HG03135 (cell line): ENCODE data around the gene CFAP161.

ENCODE experiments used
- ATAC-seq: cut with Tn5 transposase; IDR thresholded peaks from one replicate; pipeline ENCODE4 v1.9.1; 2021; ENCODE audit warnings: mild to moderate bottlenecking, moderate library complexity; ENCODE audit not compliant: unreplicated experiment

Gene CFAP161

GRCh38 chr15:81182031-81182755 lies 48.1 kb downstream of the CFAP161 start:
- no peak for ATAC-seq

DNA sequence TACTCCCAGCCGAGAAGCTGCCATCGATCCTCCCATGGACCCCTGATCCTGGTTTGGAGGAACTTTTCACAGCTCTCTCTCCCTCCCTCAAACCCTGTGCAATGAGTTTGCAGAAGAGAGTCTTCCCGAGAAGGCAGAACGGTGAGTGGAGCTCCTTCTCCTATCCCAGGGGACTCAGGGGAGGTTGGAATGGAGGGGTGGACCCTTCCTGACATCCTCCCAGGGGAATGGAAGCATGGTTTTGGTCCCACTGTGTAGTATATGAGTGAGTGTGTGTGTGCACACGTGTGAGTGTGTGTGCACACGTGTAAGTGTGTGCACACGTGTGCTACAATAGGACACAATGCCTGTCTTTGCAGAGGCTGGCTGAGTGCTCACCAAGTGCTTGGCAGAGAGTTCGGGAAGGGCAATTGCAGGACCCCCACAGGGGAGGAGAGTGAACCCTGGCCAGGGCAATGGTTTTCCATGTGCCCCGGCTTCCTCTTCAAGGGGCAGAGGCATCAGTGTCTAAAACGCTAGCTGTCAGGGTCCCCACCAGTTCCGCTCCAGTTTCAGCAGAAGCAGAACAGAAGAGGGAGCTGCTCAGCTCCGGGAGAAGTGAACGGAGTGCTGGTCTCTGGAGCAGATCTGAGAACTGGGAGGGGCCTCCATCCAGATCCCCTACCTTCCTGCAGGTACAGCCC lies 48.8 kb downstream of the CFAP161 start:
- no peak for ATAC-seq

DNA sequence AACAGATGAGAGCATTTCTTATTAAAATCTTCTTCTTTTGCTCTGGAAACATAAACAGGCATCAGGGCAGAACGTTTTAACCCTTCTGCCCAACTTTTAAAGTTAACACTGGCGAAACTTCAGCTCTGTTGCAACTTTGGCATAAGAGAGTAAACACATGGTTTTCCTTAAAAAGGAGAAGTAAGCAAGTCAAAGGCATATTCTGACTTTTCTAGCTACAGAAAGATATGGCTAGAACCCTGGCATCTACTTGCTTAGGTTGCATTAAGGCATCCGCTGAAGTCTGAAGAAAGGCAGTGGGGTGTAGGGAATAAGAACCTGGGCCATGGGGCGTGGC lies 49.3 kb downstream of the CFAP161 start:
- no peak for ATAC-seq

GRCh38 chr15:81184188-81184587 lies 50.1 kb downstream of the CFAP161 start:
- ATAC-seq: no peak

DNA sequence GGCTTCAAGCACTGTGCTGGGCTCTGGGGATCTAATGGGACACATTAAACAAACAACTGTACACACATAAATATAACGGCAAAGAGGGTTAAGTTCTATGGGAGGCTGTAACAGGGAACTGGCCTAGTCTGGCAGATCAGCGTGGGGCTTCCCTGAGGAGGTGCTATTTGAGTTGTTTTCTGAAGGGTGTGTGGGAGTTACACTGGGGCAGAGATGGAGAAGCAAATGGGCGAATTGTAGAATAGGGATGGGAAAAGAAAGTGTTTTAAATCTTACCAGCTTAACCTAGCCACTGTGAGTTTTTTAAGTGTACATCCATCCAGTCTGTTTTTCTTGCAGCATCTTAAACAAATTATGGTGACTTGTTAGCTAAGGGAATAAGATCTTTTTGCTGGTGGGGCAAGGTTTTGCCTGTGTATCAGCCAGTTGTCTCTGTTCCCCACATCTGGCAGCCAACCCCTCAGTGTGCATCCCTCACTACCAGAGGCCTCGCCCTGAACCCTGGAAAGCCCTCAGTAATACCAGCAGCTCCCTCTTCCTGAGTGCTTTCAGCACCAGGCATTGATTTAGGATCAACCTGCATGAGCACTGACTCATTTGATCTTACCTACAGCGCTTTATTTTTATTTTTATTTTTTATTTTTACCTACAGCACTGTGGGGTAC lies 51.7 kb downstream of the CFAP161 start:
- ATAC-seq: no peak

DNA sequence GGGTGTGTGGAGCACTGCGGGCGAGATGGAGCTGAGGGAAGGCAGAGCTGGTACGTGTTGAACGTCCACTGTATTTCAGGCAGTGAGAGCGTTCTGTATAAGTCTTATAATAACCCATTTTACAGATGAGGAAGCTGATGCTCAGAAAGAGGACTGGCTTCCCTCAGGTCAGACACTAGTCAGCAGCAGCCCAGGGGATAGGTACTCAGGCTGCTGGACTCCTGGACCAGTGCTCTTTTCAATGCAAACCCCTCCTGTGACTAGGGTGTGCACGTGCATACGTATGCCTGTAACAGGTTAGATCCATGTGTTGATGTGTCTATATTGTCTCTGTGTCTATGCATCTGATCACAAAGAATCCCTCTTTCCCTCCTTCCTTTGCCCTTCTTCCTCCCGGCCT lies 54.3 kb downstream of the CFAP161 start:
- no peak for ATAC-seq

DNA sequence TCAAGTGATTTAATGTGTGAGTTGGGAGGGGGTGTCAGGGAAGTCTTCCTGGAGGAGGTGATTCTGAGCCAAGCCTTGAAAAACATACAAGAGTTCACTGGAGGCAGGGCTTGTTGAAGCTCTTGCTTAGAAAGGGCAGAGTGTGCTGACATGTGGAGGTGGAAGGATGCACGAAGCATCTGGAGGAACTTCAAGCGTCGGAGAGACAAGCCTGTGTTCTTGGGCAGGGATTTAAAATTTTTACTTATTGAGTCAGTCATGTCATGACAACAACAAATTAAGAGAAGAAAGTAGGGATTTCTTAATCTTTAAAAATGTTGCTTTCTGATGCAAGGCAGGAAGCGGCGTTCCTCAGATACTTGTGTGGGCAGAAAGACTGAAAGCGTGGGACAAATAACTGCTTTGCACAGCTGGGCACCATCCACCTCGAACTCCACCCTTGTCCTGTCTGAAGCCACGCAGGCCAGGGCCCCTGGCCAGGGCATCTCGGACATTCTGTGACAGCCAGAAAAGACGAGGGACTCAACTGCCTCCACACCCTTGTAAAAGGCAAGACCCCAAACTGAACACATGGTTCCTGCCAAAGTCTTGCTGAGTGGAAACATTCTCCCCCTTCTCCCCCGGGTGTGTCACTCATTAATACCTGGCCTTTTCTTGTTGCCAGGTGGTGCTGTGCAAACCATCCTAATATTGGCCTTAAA lies 55.7 kb downstream of the CFAP161 start:
- no peak for ATAC-seq

DNA sequence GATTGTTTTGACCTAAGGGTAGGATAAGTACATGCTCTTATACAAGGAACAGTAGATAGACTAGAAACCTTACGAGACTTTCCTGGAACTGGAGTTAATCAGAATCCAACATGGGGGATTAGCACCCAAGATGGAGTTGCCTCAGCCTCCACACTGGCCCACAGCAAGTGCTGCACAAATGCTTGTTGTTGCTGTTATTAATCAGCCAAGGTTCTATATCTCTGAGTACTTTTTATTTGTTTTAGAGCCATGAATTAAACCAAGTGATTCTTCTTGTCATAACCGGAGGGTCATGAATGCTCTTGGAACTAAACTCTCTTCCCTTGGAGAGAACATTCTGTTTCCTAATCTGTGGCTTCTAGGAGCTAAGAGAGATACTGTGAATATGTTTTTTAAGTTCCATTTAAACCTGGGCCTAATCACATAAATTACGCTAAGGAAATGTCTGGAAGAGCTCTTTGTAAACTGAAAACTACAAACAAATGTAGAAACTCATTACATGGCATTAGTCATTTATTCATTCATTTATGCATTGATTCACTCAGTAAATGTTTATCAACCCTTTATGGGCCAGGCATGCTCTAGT lies 56.9 kb downstream of the CFAP161 start:
- no peak for ATAC-seq

DNA sequence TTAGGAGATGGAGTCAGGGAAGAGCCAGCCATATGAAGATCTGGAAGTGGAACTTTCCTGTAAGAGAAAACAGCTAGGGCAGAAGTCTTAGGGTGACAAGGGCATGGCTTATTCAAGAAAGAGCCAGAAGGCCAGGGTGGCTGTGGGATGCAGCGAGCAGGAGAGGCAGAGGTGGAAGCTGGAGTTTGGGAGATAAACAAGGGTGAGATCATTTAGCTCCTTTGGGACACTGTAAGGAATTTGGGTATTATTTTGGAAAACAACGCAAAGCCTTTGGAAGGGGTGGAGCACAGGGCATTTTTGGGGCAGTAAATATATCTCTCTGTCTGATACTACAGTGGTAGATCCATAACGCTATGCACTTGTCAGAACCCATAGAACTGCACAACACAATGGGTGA lies 57.6 kb downstream of the CFAP161 start:
- ATAC-seq: no peak

DNA sequence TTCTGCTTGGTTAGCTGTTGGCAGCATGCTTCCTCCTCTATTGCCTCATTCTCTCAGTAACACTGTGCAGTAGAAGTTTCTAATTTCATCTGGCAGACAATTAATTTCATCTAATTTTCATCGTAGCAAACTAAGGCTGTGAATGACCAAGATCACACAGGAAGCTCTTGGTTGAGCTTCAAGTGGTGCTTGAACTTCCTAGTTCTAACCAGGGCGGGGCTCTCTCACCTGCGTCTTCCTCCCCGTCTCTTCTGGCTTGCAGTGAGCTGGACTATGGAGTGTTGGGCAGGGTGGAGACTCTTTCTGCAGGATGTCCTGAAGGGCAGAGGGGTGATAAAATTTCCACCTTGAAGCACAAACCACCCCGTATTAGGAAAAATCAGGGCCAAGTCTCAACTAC lies 60.7 kb downstream of the CFAP161 start:
- ATAC-seq: no peak

GRCh38 chr15:81195339-81195864 lies 61.3 kb downstream of the CFAP161 start:
- ATAC-seq: no peak

- no peak for ATAC-seq
These were observed 62.6 kb downstream of the CFAP161 start, which contains the start of gene IL16 for GRCh38 chr15:81196576-81197254. TSS of gene IL16 (plus strand) at chr15:81196879. CDS start at chr15:81225400, 28,521 bp downstream.

- ATAC-seq: no peak
These were observed 63.2 kb downstream of the CFAP161 start for GRCh38 chr15:81197255-81197630.

DNA sequence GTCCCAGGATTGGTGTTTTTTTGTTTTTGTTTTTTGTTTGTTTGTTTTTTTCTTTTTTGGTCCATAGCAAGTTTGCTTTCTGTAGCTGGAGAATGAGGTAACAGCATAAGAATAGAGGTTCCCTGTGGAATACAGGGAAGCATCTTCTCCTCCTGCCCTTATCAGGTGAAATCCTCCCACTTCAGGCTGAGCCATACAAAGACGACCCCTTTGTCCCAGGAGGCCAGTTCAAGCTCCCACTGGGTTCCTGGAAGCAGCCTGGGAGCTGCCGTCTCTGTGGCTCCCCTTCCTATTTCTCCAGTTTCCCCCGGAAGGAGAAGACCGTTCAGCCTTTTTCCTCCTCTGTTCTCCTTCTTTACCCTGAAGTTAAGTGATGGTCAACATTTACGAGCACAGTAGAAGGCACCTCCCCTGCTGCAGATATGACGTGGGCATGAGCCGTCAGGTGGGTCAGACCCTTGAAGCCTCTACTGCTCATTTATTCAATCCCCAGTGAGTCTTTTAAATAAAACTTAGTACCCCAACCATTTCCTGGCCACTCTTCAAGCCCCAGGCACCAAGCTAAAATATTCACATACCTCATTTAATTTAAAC lies 63.7 kb downstream of the CFAP161 start:
- no peak for ATAC-seq
